ENCODE data around the gene TMEM179. TPM values are rescaled to one million over a fixed set of nuclear protein-coding genes. Genes with fewer than 3 reads are reported as not detected.

TMEM179 gene
- polyA plus RNA-seq, 1 donor from 2014 or later, result 20.3 TPM

DNA sequence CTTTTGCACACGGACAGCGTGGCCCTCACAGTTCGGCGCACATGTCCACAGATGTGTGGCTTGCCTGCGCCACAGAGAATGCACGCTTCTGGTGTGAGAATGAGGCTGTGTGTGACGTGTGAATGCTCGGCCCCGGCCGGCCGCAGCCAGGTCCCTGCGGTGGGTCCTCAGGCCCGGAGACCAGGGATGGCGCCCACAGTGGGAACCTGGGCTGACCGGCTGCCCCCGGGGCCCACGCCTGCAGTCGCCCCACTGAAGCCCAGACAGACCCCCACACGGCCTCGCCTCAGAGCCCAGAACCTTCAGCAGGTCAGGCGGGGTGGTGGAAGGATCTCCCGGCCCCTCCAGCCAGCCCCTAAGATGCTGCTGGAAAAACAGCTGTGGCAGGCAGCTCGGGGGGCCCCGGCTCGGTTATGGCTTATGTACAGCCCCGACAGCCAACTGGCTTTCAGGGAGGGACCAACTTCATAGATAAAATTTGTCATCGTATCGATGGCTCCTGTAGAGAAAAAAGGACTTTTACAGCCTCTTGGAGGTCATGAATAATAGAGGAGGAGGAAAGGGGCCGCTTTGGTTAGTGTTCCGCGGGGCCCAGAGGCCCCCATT, 29.5 kb downstream of the TMEM179 start:
- Histone ChIP-seq H3K27me3 (ENCODE audit: insufficient read depth, low read depth, low read length) (no peaks in the 10 kb centered on the region), H3K9ac (ENCODE audit: low read length) (no peak overlapping the region), H3K9me2 (ENCODE audit: insufficient read depth, low read length) (no peaks in the 10 kb centered on the region), H3K9me3 (ENCODE audit: low read length) (no peaks in the 10 kb centered on the region), H3K27ac (ENCODE audit: low read length) (no peak overlapping the region), H3F3A (ENCODE audit: insufficient read depth, low read length, poor library complexity, severe bottlenecking) (no peaks in the 10 kb centered on the region), H3K79me2 (replicated peaks; ENCODE audit: insufficient read depth, low read length) (no peaks in the 10 kb centered on the region), H4K20me1 (ENCODE audit: insufficient read depth) (no peaks in the 10 kb centered on the region), H3K4me2 (ENCODE audit: low read length) (no peak overlapping the region), H3K4me3 (ENCODE audit: low read length) (no peak overlapping the region), H2AFZ (ENCODE audit: low read depth, low read length) (no peak overlapping the region), H3K36me3 (ENCODE audit: insufficient read depth, low read length) (no peaks in the 10 kb centered on the region)
- TF ChIP-seq SMC3 (conservative IDR thresholded peaks at IDR 0.05; ENCODE audit: poor library complexity), result no peak
- TF ChIP-seq MXI1 (conservative IDR thresholded peaks at IDR 0.05; ENCODE audit: poor library complexity, severe bottlenecking), result no peak
- no peak for TF ChIP-seq TAF1 (IDR thresholded peaks at IDR 0.05; ENCODE audit: low read depth)
- TF ChIP-seq, protein P1, sequence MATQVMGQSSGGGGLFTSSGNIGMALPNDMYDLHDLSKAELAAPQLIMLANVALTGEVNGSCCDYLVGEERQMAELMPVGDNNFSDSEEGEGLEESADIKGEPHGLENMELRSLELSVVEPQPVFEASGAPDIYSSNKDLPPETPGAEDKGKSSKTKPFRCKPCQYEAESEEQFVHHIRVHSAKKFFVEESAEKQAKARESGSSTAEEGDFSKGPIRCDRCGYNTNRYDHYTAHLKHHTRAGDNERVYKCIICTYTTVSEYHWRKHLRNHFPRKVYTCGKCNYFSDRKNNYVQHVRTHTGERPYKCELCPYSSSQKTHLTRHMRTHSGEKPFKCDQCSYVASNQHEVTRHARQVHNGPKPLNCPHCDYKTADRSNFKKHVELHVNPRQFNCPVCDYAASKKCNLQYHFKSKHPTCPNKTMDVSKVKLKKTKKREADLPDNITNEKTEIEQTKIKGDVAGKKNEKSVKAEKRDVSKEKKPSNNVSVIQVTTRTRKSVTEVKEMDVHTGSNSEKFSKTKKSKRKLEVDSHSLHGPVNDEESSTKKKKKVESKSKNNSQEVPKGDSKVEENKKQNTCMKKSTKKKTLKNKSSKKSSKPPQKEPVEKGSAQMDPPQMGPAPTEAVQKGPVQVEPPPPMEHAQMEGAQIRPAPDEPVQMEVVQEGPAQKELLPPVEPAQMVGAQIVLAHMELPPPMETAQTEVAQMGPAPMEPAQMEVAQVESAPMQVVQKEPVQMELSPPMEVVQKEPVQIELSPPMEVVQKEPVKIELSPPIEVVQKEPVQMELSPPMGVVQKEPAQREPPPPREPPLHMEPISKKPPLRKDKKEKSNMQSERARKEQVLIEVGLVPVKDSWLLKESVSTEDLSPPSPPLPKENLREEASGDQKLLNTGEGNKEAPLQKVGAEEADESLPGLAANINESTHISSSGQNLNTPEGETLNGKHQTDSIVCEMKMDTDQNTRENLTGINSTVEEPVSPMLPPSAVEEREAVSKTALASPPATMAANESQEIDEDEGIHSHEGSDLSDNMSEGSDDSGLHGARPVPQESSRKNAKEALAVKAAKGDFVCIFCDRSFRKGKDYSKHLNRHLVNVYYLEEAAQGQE (IDR thresholded peaks at IDR 0.05; ENCODE audit: borderline replicate concordance), result no peak
- no peak for TF ChIP-seq EP300 (conservative IDR thresholded peaks at IDR 0.05; ENCODE audit: poor library complexity, severe bottlenecking)
- no peak for TF ChIP-seq RAD21 (conservative IDR thresholded peaks at IDR 0.05)
- TF ChIP-seq, protein P2, sequence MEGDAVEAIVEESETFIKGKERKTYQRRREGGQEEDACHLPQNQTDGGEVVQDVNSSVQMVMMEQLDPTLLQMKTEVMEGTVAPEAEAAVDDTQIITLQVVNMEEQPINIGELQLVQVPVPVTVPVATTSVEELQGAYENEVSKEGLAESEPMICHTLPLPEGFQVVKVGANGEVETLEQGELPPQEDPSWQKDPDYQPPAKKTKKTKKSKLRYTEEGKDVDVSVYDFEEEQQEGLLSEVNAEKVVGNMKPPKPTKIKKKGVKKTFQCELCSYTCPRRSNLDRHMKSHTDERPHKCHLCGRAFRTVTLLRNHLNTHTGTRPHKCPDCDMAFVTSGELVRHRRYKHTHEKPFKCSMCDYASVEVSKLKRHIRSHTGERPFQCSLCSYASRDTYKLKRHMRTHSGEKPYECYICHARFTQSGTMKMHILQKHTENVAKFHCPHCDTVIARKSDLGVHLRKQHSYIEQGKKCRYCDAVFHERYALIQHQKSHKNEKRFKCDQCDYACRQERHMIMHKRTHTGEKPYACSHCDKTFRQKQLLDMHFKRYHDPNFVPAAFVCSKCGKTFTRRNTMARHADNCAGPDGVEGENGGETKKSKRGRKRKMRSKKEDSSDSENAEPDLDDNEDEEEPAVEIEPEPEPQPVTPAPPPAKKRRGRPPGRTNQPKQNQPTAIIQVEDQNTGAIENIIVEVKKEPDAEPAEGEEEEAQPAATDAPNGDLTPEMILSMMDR (IDR thresholded peaks at IDR 0.05; ENCODE audit: poor library complexity, severe bottlenecking), result no peak
- no peak for TF ChIP-seq EZH2 (IDR thresholded peaks at IDR 0.05; ENCODE audit: borderline replicate concordance, insufficient read depth, low read length, poor library complexity, severe bottlenecking)
- TF ChIP-seq POLR2AphosphoS5 (IDR thresholded peaks at IDR 0.05), result no peak

DNA sequence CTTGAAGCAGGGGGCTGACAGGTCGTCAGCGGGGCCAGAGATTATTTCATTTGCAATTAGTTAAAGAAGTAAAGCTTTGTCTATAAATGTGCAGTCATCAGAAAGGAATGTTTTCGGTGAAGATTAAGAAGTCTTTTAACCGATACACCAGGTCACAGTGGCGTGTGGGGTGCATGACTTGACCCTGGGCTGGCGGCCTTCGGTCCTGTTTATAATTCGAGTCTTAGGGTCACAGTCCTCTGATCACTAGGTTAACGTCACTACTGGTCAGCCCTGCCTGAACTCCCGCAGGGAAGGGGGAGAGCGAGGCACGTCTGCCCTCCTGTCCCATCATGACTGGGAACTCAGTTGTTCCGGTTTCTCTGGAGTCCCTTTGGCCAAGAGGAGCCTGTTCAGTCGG, 30.0 kb downstream of the TMEM179 start:
- no peaks in the 10 kb centered on the region for H3F3A ChIP-seq (ENCODE audit: insufficient read depth, low read length, poor library complexity, severe bottlenecking)
- no peaks in the 10 kb centered on the region for H4K20me1 ChIP-seq (ENCODE audit: insufficient read depth)
- no peak overlapping the region for H3K4me2 ChIP-seq (ENCODE audit: low read length)

More for the DNA sequence above, 30.0 kb downstream of the TMEM179 start:
- no peaks in the 10 kb centered on the region for H3K36me3 ChIP-seq (ENCODE audit: insufficient read depth, low read length)
- no peaks in the 10 kb centered on the region for H3K9me3 ChIP-seq (ENCODE audit: low read length)
- no peaks in the 10 kb centered on the region for H3K79me2 ChIP-seq (replicated peaks; ENCODE audit: insufficient read depth, low read length)
- no peak overlapping the region for H2AFZ ChIP-seq (ENCODE audit: low read depth, low read length)
- H3K27me3 ChIP-seq (ENCODE audit: insufficient read depth, low read depth, low read length), result no peaks in the 10 kb centered on the region
- H3K4me3 ChIP-seq (ENCODE audit: low read length), result no peak overlapping the region
- no peak for TF ChIP-seq EZH2 (IDR thresholded peaks at IDR 0.05; ENCODE audit: borderline replicate concordance, insufficient read depth, low read length, poor library complexity, severe bottlenecking)
- TF ChIP-seq TAF1 (IDR thresholded peaks at IDR 0.05; ENCODE audit: low read depth), result no peak
- TF ChIP-seq MXI1 (conservative IDR thresholded peaks at IDR 0.05; ENCODE audit: poor library complexity, severe bottlenecking), result no peak
- no peaks in the 10 kb centered on the region for H3K9me2 ChIP-seq (ENCODE audit: insufficient read depth, low read length)
- no peak overlapping the region for H3K27ac ChIP-seq (ENCODE audit: low read length)
- no peak overlapping the region for H3K9ac ChIP-seq (ENCODE audit: low read length)

Data from neural cell (in vitro differentiated cells).